GM12865 (cell line): ENCODE results near the gene MAL.

Source experiments
- DNase-seq: peaks from one replicate; pipeline ENCODE4 v3.0.0; 2010; ENCODE audit warnings: low read depth
- H3K4me3 ChIP-seq: 2 replicates; pipeline ENCODE4 v1.5.1; 2011; ENCODE audit warnings: mild to moderate bottlenecking, low read depth, low read length, control low read depth
- TF ChIP-seq, protein P1 (sequence below): IDR thresholded peaks from 2 replicates; pipeline ENCODE4 v1.5.1; 2011; ENCODE audit warnings: low read length, control low read depth, low read depth, inconsistent platforms; ENCODE audit not compliant: insufficient read depth; ENCODE audit errors: missing control alignments

MAL gene

DNA sequence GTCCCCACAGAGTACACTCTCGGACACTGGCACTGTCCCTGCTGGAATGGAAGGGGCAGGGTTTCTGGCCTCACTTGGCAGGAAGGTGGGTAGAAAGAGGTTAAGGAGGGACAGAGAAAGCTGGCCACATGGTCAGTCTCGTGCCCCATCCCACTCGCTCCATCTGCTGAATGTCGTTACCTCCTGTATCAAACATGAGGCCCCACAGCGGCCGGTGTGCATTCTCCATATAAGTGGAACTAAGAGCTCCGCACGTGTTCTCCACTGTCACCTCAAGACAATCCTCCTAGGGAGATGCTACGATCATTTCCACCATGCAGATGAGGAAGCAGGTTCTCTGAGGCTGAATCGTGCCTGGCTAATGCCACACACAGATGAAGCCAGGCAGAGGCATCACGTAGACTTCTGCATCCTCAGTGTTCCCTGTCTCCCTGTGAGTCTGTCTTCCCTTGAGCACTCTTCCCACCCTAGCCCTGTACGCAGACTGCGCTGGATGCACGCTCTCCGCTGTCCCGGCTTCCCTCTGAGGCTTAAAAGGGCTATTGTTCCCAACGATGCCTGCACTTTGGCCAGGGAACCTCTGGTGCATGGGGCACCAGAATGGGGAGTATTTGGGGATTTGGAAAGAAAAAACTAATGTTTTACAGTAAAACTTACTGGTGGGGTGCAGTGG is 35.1 kb downstream of the MAL start:
- TF ChIP-seq, protein P1, sequence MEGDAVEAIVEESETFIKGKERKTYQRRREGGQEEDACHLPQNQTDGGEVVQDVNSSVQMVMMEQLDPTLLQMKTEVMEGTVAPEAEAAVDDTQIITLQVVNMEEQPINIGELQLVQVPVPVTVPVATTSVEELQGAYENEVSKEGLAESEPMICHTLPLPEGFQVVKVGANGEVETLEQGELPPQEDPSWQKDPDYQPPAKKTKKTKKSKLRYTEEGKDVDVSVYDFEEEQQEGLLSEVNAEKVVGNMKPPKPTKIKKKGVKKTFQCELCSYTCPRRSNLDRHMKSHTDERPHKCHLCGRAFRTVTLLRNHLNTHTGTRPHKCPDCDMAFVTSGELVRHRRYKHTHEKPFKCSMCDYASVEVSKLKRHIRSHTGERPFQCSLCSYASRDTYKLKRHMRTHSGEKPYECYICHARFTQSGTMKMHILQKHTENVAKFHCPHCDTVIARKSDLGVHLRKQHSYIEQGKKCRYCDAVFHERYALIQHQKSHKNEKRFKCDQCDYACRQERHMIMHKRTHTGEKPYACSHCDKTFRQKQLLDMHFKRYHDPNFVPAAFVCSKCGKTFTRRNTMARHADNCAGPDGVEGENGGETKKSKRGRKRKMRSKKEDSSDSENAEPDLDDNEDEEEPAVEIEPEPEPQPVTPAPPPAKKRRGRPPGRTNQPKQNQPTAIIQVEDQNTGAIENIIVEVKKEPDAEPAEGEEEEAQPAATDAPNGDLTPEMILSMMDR, result no peak
- no peak overlapping the region for H3K4me3 ChIP-seq
- no peak for DNase-seq

GRCh38 chr2:95061119-95061512 is 35.6 kb downstream of the MAL start:
- TF ChIP-seq, protein P1, result no peak
- DNase-seq, result no peak
- no peak overlapping the region for H3K4me3 ChIP-seq

GRCh38 chr2:95061601-95062183 is 36.2 kb downstream of the MAL start:
- no peak for DNase-seq
- TF ChIP-seq, protein P1, result no peak

DNA sequence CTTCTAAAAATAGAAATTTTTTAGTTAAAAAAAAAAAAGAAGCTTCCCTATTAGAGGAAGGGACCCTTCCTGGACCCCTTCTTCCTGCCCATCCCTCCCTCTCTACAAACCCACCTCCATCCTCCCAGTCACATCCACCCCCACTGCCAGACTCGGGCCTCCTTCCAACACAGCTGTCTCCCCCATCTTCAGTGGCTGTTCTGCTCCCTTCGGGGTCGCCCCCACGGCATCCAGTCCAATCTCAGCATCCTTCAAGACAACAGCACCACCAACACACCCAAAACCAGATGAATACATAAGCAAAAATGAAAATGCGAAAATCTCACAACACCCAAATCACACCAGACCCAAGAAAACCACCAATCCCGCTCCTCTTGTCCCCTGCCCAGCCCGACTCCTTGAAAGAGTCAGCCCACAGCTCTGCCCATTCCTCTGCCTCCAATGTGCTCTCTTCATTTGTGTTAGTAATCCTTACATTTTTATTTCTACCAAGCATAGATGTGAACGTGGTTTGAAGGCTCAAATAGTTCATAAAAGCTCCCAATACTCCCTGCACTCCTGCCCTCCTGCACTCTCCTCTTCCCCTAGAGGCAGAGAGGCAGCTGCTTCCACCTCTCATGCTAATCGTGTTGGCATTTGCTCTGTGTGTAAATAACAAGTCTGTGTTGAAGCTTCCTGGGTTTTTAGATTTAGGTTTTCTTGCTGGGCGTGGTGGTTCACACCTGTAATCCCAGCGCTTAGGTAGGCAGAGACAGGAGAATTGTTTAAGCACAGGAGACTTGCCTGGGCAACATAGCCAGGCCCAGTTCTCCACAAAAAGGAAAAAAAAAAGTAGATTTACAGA is 37.0 kb downstream of the MAL start:
- DNase-seq, result peak; percentile 35
- TF ChIP-seq, protein P1, result no peak

More at GRCh38 chr2:95061601-95062183, 36.2 kb downstream of the MAL start:
- no peak overlapping the region for H3K4me3 ChIP-seq

DNA sequence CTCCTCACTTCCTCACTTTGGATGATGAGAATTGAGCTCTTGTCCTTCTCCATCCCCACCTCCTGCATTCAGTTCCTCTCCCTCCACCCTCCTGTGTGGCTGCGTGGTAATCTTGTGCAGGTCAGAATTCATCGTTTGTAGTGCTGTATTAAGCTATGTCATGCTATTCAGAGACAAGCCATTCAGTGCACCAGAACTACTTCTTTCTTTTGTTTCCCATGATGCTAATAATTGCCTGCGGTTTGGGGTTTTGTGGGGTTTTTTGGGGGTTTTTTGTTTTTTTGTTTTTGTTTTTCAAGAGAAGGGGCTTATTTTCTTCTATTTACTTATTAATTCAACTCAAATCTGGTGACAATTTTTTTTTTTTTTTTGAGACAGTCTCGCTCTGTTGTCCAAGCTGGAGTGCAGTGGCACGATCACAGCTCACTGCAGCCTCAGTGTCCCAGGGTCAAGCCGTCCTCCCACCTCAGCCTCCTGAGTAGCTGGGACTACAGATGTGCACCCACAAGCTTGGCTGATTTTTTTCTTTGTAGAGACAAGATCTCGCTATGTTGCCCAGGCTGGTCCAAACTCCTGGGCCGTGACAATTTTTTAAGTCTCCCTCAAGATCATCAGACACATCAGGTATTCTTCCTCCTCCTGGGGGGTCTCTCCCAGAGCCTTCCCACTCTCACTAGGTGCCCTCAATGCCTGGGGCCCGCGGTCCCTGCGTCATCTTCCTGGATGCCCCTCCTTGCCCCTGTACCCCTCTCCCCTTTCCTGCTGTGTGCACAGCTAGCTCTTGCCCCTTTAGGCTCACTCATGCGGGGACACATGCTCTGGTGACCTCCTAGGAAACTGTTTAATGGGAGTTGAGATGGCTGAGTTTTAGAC is 37.8 kb downstream of the MAL start:
- DNase-seq, result peak; percentile 73
- TF ChIP-seq, protein P1, result no peak
- no peak overlapping the region for H3K4me3 ChIP-seq

More for the DNA sequence above, 37.0 kb downstream of the MAL start:
- H3K4me3 ChIP-seq, result no peak overlapping the region

DNA sequence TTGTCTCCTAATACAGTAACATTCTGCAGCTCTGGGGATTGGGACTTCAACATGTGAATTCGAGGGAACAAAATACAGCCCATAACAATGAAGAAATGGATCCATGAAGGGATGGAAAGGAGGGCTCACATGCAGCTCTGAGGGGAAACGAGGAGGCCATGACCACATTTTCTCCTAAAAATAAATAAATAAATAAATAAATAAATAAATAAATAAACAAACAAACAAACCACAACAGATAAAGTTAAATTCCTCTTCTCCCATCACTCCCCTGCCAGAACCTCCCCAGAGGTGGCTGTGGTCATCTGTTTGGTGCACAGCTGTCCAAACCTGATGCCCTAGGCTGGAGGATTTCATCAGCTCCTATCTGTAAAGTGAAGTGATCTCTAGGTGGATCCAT is 42.7 kb downstream of the MAL start:
- TF ChIP-seq, protein P1, result no peak
- H3K4me3 ChIP-seq, result no peak overlapping the region
- DNase-seq, result no peak
